T-helper 2 cell treated with Interferon-gamma antibody and Interleukin-4, amounts not matched to agents 5 μg/mL and 100 μg/mL, for 36 hours (primary cell): ENCODE results near the gene C5orf58.

Experiments
- DNase-seq: peaks from one replicate; pipeline ENCODE4 v3.0.0; 2021; ENCODE audit warnings: low spot score
- H3K27ac Mint-ChIP-seq: one replicate; pipeline ENCODE4 v1.8.0; 2021; ENCODE audit warnings: mild to moderate bottlenecking, mixed read lengths
- H3K27me3 Mint-ChIP-seq: one replicate; pipeline ENCODE4 v1.8.0; 2021; ENCODE audit warnings: low read depth, mixed read lengths
- H3K36me3 Mint-ChIP-seq: one replicate; pipeline ENCODE4 v1.8.0; 2021; ENCODE audit warnings: low read depth, mixed read lengths
- H3K4me1 Mint-ChIP-seq: one replicate; pipeline ENCODE4 v1.8.0; 2021; ENCODE audit warnings: low read depth, mixed read lengths
- H3K4me3 Mint-ChIP-seq: one replicate; pipeline ENCODE4 v1.8.0; 2022; ENCODE audit warnings: mild to moderate bottlenecking, moderate library complexity, mixed read lengths
- H3K9me3 Mint-ChIP-seq: one replicate; pipeline ENCODE4 v1.8.0; 2021; ENCODE audit warnings: mixed read lengths

The C5orf58 gene, protein sequence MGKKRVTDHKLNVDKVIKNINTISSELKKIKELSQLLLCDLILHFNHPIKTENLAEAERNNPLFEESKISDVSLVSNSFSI

DNA sequence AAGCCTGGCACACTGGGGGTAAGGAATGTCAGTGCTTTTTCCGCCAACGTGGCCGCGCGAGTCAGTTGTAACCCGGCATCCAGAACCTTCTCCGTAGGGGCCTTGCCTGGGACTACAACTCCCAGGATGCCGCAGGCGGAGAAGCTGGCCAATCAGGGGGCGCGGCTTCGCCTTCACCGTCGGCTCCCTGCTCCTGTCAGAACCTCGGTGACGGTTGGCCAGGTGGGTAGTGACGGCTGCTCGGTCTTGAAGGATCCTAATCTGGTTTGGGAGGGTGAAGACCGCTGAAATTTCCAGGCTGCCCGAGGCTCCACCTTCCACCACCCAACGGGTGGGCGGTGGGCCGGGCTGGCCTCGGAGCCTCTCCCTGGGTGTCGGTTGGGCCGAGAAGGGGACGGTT is at the start of gene C5orf58:
Gene C5orf58 (plus strand): TSS at position 200 of the 400 bp plus-strand sequence. CDS start 1,992 bp downstream, outside the sequence.
- DNase-seq, result no peak
- peaks cover 2% of the 10 kb centered on the region for H3K36me3 Mint-ChIP-seq
- H3K4me1 Mint-ChIP-seq, result peaks cover 3% of the 10 kb centered on the region
- no peak within 1 kb of the TSS for H3K27ac Mint-ChIP-seq
- no peaks in the 10 kb centered on the region for H3K27me3 Mint-ChIP-seq
- H3K4me3 Mint-ChIP-seq, result no peak within 1 kb of the TSS
- H3K9me3 Mint-ChIP-seq, result no peaks in the 10 kb centered on the region

DNA sequence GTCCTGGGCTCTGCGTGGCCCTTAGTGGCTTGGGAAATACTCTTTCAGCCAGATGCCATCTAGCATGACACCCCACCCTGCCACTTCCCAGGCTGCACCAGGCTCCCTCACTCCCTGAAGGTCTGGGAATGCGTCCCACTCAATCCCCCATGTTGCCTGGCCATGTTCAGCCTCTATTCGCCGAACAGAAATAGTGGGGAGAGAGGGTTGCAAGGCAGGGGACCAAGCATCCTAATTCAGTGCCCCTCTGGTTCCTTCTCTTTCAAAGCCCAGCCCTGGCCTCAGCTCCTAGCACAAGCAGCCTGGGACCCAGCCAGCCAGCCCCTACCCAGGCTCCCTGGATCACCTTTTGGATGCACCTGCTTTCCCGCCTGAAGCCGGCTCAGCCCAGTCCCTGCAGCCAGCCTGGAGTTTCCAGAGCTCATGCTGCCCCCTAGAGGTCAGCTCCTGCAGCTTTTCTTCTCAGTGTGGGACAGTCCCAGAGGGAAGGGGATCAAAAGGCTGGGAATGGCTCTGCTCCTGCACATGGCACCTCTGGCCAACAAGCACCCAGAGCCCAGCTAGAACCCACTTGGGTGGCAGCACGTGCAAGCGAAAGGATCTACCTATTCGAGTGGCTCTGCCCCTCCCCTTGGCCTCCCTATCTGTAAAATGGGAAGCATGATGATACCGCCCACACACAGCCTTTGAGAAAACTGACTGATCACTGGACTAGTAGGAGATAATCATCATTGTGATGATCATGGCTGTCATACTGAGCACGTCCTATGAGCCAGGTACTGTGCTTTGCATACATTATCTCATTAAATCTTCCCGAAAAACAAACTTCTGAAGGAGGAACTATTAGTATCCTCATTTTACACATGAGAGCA is 48.7 kb upstream of the C5orf58 start:
- H3K9me3 Mint-ChIP-seq, result no peaks in the 10 kb centered on the region
- H3K4me1 Mint-ChIP-seq, result no peaks in the 10 kb centered on the region
- peak; percentile 40 for DNase-seq
- peaks cover 5% of the 10 kb centered on the region for H3K27me3 Mint-ChIP-seq
- H3K4me3 Mint-ChIP-seq, result no peak overlapping the region
- H3K36me3 Mint-ChIP-seq, result no peaks in the 10 kb centered on the region
- no peak overlapping the region for H3K27ac Mint-ChIP-seq

DNA sequence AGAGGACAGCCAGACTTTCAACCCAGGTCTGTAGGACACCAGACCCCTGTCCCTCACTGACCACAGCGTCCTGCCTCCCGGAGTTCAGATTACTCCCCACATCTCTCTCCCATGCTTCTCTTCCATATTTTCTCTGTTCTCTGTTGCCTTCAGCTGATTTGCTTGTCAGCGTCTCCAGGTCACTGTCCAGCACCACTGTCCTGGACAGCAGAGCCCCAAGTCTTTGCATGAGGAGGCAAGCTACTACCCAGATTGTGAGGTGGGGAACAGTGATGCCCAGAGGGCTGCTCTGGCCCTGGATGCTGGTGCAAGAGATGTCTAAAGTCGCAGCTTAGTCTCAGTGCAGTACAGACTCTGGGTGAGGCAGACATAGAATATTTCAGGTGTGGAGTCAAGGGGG is 48.0 kb upstream of the C5orf58 start:
- Mint-ChIP-seq H3K27me3 (peaks cover 5% of the 10 kb centered on the region), H3K36me3 (no peaks in the 10 kb centered on the region), H3K4me1 (no peaks in the 10 kb centered on the region), H3K27ac (no peak overlapping the region), H3K4me3 (no peak overlapping the region), H3K9me3 (no peaks in the 10 kb centered on the region)
- no peak for DNase-seq

DNA sequence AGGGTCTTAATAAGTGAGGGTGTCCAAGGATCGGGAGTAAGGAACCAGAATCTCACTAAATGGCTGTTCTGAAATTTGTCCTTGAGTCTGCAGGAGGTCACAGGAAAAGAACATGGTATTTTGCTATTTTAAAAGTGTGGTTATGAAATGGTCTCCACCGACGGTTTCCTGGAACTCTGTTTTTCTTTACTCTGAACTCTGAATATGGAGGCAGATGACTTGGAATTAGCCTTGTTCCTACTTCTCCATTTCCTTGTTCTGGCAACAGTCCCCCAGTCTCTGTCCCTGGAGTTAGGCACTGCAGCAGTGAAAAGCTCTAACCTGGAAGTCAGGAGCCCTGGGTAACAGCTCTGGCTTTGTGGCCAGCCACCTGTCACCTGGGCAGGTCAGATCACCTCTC is 46.6 kb upstream of the C5orf58 start:
- Mint-ChIP-seq H3K27ac (no peak overlapping the region), H3K4me3 (no peak overlapping the region), H3K9me3 (no peaks in the 10 kb centered on the region), H3K36me3 (no peaks in the 10 kb centered on the region), H3K27me3 (peaks cover 5% of the 10 kb centered on the region), H3K4me1 (no peaks in the 10 kb centered on the region)
- no peak for DNase-seq

DNA sequence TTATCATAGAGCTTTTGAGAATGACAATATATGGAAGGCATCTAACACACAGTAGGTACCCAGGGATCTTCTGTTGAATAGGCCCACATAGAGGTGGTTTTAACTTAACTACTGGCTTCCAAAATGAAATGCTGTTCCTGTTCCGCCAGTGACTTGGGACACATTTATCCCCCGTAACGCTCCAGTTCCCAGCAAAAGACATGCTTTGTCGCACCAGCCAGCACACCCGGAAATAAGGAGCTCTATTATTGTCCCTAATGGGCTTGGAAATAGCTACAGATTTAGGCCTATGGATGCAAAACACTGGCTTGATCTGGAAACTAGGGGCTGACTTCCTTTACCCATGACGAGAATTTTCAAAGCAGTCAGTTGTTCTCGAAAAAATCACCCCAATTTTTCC is 45.9 kb upstream of the C5orf58 start:
- Mint-ChIP-seq H3K4me1 (no peaks in the 10 kb centered on the region), H3K36me3 (no peaks in the 10 kb centered on the region), H3K9me3 (no peaks in the 10 kb centered on the region), H3K4me3 (no peak overlapping the region), H3K27me3 (peaks cover under 1% of the 10 kb centered on the region), H3K27ac (no peak overlapping the region)
- no peak for DNase-seq

DNA sequence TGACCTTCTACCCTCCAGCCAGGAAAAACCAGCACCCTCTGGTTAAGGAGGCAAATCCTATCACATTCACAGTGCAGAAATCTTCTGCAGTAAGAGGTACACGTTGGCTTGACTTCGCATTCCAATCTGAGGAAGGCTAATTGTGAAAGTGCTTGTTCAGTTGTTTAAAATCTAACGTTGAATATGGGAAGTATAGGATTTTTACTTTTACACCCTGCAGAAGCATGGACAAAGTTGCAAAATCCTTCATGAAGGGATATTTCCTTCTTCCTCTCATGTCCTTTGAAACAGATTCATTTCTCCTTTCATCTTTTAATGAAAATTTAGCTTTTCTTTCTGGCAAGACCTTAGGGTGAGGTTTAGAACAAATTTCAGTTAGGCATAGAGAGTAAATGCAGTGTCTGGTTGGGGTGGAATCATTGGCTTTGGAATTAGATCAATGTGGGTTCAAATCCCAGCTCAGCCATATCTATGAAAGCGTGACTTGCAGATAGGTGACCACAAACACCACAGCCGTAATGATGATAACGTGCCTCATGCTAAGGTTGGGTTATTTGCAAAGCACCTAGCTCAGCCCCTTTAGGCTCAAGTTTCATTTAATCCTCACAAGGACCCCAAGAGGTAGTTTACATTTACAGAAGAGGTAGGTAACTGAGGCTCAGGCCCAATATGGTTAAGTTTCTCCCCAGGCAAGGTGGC is 42.2 kb upstream of the C5orf58 start:
- H3K4me1 Mint-ChIP-seq, result no peaks in the 10 kb centered on the region
- H3K27me3 Mint-ChIP-seq, result no peaks in the 10 kb centered on the region
- no peak for DNase-seq
- H3K36me3 Mint-ChIP-seq, result no peaks in the 10 kb centered on the region
- H3K9me3 Mint-ChIP-seq, result no peaks in the 10 kb centered on the region
- H3K4me3 Mint-ChIP-seq, result no peak overlapping the region
- no peak overlapping the region for H3K27ac Mint-ChIP-seq

DNA sequence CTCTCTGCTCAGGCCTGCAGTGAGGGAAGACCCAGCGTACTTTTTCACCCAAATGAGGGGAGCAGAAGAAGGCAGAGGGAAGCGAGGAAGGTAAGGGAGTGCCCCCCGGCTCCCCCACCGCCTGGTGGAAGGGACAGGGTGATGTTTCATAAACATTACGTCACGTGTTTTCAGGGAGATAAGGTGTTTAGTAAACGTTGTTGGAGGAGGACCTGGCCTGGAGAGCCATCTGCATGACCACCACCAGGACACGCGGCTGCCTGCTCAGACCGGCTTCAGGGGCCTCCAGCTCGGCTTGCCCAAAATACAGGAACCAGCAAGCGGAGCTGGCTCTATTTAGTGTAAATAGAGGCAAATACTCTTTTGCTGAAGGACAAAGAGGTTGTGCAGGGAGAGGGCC is 40.0 kb upstream of the C5orf58 start:
- no peak overlapping the region for H3K27ac Mint-ChIP-seq
- H3K4me1 Mint-ChIP-seq, result no peaks in the 10 kb centered on the region
- no peak for DNase-seq
- no peaks in the 10 kb centered on the region for H3K36me3 Mint-ChIP-seq
- no peaks in the 10 kb centered on the region for H3K27me3 Mint-ChIP-seq
- H3K4me3 Mint-ChIP-seq, result no peak overlapping the region
- no peaks in the 10 kb centered on the region for H3K9me3 Mint-ChIP-seq

DNA sequence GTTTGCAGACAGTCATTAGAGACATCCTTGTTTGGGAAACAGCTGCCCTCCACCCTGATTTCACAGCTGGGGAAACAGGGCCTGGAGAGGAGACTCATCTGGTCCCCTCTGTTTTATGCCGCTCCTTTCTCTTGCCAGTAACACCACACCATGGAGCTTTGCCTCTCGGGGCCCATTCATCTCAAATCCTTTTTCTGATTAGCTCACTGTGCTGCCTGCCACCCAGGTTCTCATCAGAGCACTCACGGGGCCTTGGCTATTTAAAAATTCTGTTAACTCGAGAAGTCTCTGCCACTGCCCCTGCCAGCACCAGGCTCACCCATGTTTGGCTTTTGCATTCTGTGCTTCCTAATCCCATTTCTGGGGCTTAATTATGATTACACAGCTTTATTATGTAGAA is 36.8 kb upstream of the C5orf58 start:
- H3K27ac Mint-ChIP-seq, result no peak overlapping the region
- no peaks in the 10 kb centered on the region for H3K36me3 Mint-ChIP-seq
- H3K4me1 Mint-ChIP-seq, result no peaks in the 10 kb centered on the region
- peaks cover 3% of the 10 kb centered on the region for H3K27me3 Mint-ChIP-seq
- no peaks in the 10 kb centered on the region for H3K9me3 Mint-ChIP-seq
- H3K4me3 Mint-ChIP-seq, result no peak overlapping the region
- DNase-seq, result no peak

DNA sequence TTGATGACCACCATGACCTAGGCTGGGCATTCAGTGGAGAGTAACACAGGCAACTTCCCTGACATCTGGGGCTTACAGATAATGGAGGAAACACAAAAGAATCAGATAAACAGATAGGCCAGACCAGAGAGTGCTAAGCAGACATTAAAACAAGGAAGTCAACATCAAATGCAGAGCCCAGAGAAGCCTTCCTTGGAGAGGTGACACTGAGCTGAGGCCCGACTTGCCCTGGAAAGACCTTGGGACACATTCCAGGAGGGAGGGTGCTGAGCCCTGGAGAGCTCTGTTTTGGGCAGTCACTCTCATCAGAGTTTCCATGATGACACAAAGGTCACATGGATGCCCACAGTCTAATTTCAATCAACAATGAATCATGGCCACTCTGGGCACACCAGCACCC is 31.9 kb upstream of the C5orf58 start:
- Mint-ChIP-seq H3K9me3 (no peaks in the 10 kb centered on the region), H3K4me3 (no peak overlapping the region), H3K27ac (no peak overlapping the region), H3K27me3 (peaks cover 6% of the 10 kb centered on the region), H3K4me1 (no peaks in the 10 kb centered on the region), H3K36me3 (no peaks in the 10 kb centered on the region)
- DNase-seq, result no peak

DNA sequence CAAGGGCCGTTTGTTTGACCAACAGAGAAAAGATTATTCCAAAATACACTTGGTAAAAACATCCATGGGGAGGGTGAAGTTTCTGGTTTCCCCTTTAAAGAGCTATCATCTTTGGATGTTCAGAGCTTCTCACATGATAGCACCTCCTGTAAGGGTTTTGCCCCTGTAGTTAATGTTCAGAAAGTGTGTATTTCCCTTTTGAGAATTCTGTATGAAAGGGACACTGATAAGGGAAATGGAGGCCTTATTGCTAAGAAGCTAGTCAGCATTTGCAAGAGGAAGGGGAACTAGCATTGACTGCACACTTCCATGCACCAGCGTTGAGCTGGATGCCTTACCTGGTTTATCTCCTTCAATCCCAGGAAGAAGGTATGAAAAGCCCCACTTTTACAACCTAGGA is 31.5 kb upstream of the C5orf58 start:
- DNase-seq, result no peak
- Mint-ChIP-seq H3K36me3 (no peaks in the 10 kb centered on the region), H3K27me3 (peaks cover 6% of the 10 kb centered on the region), H3K4me3 (no peak overlapping the region), H3K27ac (no peak overlapping the region), H3K4me1 (no peaks in the 10 kb centered on the region), H3K9me3 (no peaks in the 10 kb centered on the region)

DNA sequence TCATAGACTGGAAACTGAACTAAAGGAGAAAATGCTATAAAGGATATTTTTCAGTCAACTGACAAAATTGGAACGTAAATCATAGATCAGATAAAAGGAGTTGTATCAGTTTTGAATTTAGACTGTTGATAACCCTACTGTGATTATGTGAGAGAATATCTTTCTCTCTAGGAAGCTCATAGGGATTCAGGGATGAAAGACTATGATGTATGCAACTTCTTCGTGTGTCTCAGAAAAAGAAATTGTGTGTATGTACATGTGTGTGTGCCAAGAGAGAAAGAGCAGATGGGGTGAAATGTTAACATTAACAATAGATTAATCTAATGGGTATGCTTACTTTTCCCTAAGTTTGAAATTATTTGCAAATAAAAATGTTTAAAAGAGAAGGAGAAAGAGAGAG is 30.7 kb upstream of the C5orf58 start:
- no peaks in the 10 kb centered on the region for H3K36me3 Mint-ChIP-seq
- H3K27ac Mint-ChIP-seq, result no peak overlapping the region
- H3K9me3 Mint-ChIP-seq, result no peaks in the 10 kb centered on the region
- DNase-seq, result no peak
- no peak overlapping the region for H3K4me3 Mint-ChIP-seq
- H3K4me1 Mint-ChIP-seq, result no peaks in the 10 kb centered on the region
- H3K27me3 Mint-ChIP-seq, result peaks cover 6% of the 10 kb centered on the region

DNA sequence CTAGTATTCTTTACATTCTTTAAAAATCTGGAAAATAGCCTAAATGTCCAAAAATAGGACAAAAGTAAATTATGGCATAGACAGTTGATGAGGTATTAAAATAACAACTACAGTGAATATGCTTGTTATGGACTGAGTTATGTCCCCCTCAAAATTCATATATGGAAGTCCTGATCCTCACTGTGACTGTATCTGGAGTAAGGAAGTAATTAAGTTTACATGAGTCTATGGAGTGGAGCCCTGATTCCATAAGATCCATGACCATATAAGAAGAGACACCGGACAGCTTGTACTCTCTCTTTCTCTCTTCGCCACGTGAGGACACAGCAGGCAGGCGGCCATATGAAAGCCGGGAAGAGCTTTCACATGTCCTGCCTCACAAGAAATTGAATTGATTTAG is 28.6 kb upstream of the C5orf58 start:
- no peak overlapping the region for H3K4me3 Mint-ChIP-seq
- DNase-seq, result no peak
- no peaks in the 10 kb centered on the region for H3K36me3 Mint-ChIP-seq
- H3K9me3 Mint-ChIP-seq, result no peaks in the 10 kb centered on the region
- H3K27me3 Mint-ChIP-seq, result peaks cover 13% of the 10 kb centered on the region
- H3K4me1 Mint-ChIP-seq, result no peaks in the 10 kb centered on the region
- no peak overlapping the region for H3K27ac Mint-ChIP-seq

DNA sequence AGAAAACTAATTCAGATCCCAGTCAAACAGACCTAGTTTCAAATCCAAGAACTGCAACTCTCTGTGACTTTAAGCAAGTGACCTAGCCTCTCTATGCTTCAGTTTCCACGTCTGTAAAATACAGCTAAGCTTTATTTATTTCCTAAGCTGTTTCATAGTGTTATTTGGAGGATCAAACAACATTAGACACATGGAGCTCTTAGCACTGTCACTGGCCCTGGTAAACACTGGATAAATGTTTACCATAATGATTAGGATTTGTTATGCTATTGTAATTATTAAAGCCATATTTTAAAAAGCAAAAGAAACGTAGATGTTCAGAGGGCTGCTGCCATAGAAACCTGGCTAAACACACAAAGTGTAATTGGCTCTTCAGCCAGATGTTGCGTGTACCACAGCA is 26.6 kb upstream of the C5orf58 start:
- H3K9me3 Mint-ChIP-seq, result no peaks in the 10 kb centered on the region
- H3K4me3 Mint-ChIP-seq, result no peak overlapping the region
- DNase-seq, result no peak
- H3K27me3 Mint-ChIP-seq, result peaks cover 27% of the 10 kb centered on the region
- H3K36me3 Mint-ChIP-seq, result no peaks in the 10 kb centered on the region
- H3K4me1 Mint-ChIP-seq, result no peaks in the 10 kb centered on the region
- H3K27ac Mint-ChIP-seq, result no peak overlapping the region

DNA sequence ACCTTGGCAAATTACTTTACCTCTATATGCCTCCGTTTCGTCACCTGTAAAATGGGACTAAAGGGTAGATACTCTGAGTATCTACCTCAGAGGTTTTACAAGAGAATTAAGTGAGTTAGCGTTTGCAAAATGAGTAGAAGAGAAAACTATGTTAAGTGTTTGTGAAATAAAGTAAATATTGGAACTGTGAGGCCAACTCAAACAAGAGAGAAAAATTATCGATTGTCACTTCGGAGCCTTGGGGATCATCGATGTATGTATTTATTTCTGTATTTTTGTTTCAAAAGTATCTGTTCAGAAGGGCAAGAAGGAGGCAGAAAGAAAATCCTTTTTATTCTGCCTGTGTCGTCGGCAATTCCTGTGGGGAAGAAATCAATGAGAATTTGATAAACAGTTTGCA is 25.8 kb upstream of the C5orf58 start:
- H3K4me1 Mint-ChIP-seq, result no peaks in the 10 kb centered on the region

More for the DNA sequence above, 25.8 kb upstream of the C5orf58 start:
- DNase-seq, result no peak
- H3K27me3 Mint-ChIP-seq, result peaks cover 29% of the 10 kb centered on the region
- H3K27ac Mint-ChIP-seq, result no peak overlapping the region
- no peaks in the 10 kb centered on the region for H3K36me3 Mint-ChIP-seq
- H3K4me3 Mint-ChIP-seq, result no peak overlapping the region
- H3K9me3 Mint-ChIP-seq, result no peaks in the 10 kb centered on the region
